SK-N-SH (cell line): ENCODE results near the gene DEXI.

ENCODE experiments used
- EP300 ChIP-seq, 2 experiments: IDR thresholded peaks; 2 replicates each; pipeline versions ENCODE4 v1.4.0 to v1.6.1; 2012; ENCODE audit warnings: borderline replicate concordance in 1 of 2, low read depth in 1 of 2, low read length in 1 of 2
- NRF1 ChIP-seq: IDR thresholded peaks from 2 replicates; pipeline ENCODE4 v1.6.1; 2012; ENCODE audit warnings: low read depth, mild to moderate bottlenecking, low read length
- TAF1 ChIP-seq: IDR thresholded peaks from 2 replicates; pipeline ENCODE4 v1.6.1; 2012; ENCODE audit warnings: low read depth, mild to moderate bottlenecking, low read length, moderate library complexity, borderline replicate concordance
- TCF12 ChIP-seq: IDR thresholded peaks from 2 replicates; pipeline ENCODE4 v1.4.0; 2012
- TF ChIP-seq, protein P1 (sequence below): fragments of 200-600 bp; sonication (generic); IDR thresholded peaks from 2 replicates; pipeline ENCODE4 v1.6.1; 2017; ENCODE audit warnings: antibody characterized with exemption, mild to moderate bottlenecking, moderate library complexity

GRCh38 chr16:10931134-10931533 is 11.1 kb downstream of the DEXI start:
- TF ChIP-seq, protein P1, sequence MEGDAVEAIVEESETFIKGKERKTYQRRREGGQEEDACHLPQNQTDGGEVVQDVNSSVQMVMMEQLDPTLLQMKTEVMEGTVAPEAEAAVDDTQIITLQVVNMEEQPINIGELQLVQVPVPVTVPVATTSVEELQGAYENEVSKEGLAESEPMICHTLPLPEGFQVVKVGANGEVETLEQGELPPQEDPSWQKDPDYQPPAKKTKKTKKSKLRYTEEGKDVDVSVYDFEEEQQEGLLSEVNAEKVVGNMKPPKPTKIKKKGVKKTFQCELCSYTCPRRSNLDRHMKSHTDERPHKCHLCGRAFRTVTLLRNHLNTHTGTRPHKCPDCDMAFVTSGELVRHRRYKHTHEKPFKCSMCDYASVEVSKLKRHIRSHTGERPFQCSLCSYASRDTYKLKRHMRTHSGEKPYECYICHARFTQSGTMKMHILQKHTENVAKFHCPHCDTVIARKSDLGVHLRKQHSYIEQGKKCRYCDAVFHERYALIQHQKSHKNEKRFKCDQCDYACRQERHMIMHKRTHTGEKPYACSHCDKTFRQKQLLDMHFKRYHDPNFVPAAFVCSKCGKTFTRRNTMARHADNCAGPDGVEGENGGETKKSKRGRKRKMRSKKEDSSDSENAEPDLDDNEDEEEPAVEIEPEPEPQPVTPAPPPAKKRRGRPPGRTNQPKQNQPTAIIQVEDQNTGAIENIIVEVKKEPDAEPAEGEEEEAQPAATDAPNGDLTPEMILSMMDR, result no peak
- TF ChIP-seq NRF1, result no peak
- no peak for TF ChIP-seq TAF1
- no peak for TF ChIP-seq TCF12
- no peak for TF ChIP-seq EP300 (IDR thresholded peaks at IDR 0.05; ENCODE audit: borderline replicate concordance in 1 of 2, low read depth in 1 of 2, low read length in 1 of 2)
